MM.1S (cell line): ENCODE results near the gene NOS2.
"Not testable (repeated sequence)": the region's sequence is repeated elsewhere in the genome, so short reads cannot be mapped to it uniquely, and the experiment has no call there.

ENCODE experiments used
- DNase-seq: peaks from one replicate; pipeline ENCODE4 v3.0.0-alpha.2; 2015
- H2AFZ ChIP-seq: fragments of 300-600 bp; sonication (generic); 2 replicates; pipeline ENCODE4 v1.6.0; 2016; ENCODE audit warnings: antibody characterized with exemption, low read length
- H3F3A ChIP-seq: fragments of 300-600 bp; sonication (generic); 2 replicates; pipeline ENCODE4 v1.6.1; 2016; ENCODE audit warnings: mild to moderate bottlenecking, antibody characterized with exemption, low read length, moderate library complexity, mixed read lengths; ENCODE audit not compliant: insufficient read depth
- H3K27ac ChIP-seq: fragments of 300-600 bp; sonication (generic); 2 replicates; pipeline ENCODE4 v1.5.1; 2016; ENCODE audit warnings: mild to moderate bottlenecking, low read length
- H3K27me3 ChIP-seq: fragments of 300-600 bp; sonication (generic); replicated peaks from 2 replicates; pipeline ENCODE4 v1.6.0; 2016; ENCODE audit warnings: low read length; ENCODE audit not compliant: insufficient read depth
- H3K36me3 ChIP-seq: fragments of 300-600 bp; sonication (generic); replicated peaks from 2 replicates; pipeline ENCODE4 v1.6.1; 2016; ENCODE audit warnings: mild to moderate bottlenecking, low read length, mixed read lengths; ENCODE audit not compliant: insufficient read depth
- H3K4me1 ChIP-seq: fragments of 300-600 bp; sonication (generic); 2 replicates; pipeline ENCODE4 v1.6.1; 2016; ENCODE audit warnings: low read length, mixed read lengths
- H3K4me2 ChIP-seq: fragments of 300-600 bp; sonication (generic); 2 replicates; pipeline ENCODE4 v1.6.0; 2016; ENCODE audit warnings: low read depth, low read length
- H3K4me3 ChIP-seq: fragments of 300-600 bp; sonication (generic); 2 replicates; pipeline ENCODE4 v1.5.1; 2016; ENCODE audit warnings: low read length, mixed read lengths
- H3K79me2 ChIP-seq: fragments of 300-600 bp; sonication (generic); 2 replicates; pipeline ENCODE4 v1.6.1; 2016; ENCODE audit warnings: mixed run types, low read length, mixed read lengths
- H3K9ac ChIP-seq: fragments of 300-600 bp; sonication (generic); 2 replicates; pipeline ENCODE4 v1.6.1; 2016; ENCODE audit warnings: low read length, mixed read lengths
- H3K9me2 ChIP-seq: fragments of 300-600 bp; sonication (generic); replicated peaks from 2 replicates; pipeline ENCODE4 v1.6.1; 2016; ENCODE audit warnings: mild to moderate bottlenecking, low read length, mixed read lengths; ENCODE audit not compliant: insufficient read depth
- H3K9me3 ChIP-seq: fragments of 300-600 bp; sonication (generic); replicated peaks from 2 replicates; pipeline ENCODE4 v1.6.1; 2016; ENCODE audit warnings: mild to moderate bottlenecking, low read length, mixed read lengths; ENCODE audit not compliant: insufficient read depth
- H4K20me1 ChIP-seq: fragments of 300-600 bp; sonication (generic); 2 replicates; pipeline ENCODE4 v1.6.1; 2016; ENCODE audit warnings: mild to moderate bottlenecking, low read length, moderate library complexity, mixed read lengths; ENCODE audit not compliant: insufficient read depth
- CTCF ChIP-seq: fragments of 300-600 bp; sonication (generic); IDR thresholded peaks from 2 replicates; pipeline ENCODE4 v1.5.1; 2016; ENCODE audit warnings: antibody characterized with exemption, low read length, mixed read lengths
- EZH2 ChIP-seq: fragments of 300-600 bp; sonication (generic); optimal IDR thresholded peaks from 2 replicates; pipeline ENCODE3; 2017; ENCODE audit warnings: low read depth, mild to moderate bottlenecking, antibody characterized with exemption, low read length, mixed read lengths
- EZH2phosphoT487 ChIP-seq: fragments of 300-600 bp; sonication (generic); IDR thresholded peaks from 2 replicates; pipeline ENCODE4 v1.6.1; 2018; ENCODE audit warnings: antibody characterized with exemption, low read length

NOS2 gene

GRCh38 chr17:27755706-27756466 lies 44.4 kb downstream of the NOS2 start:
- H3K9me2 ChIP-seq: no peaks in the 10 kb centered on the region
- no peaks in the 10 kb centered on the region for H4K20me1 ChIP-seq
- no peaks in the 10 kb centered on the region; the same call in 1 of the 2 replicates for H3K27me3 ChIP-seq
- H3K36me3 ChIP-seq: no peaks in the 10 kb centered on the region
- H3K9me3 ChIP-seq: no peaks in the 10 kb centered on the region
- no peak overlapping the region for H3K9ac ChIP-seq
- H3K4me3 ChIP-seq: no peak overlapping the region
- TF ChIP-seq EZH2 (no peak), CTCF (no peak), EZH2phosphoT487 (no peak)
- H2AFZ ChIP-seq: no peak overlapping the region
- H3K4me2 ChIP-seq: no peak overlapping the region
- H3K4me1 ChIP-seq: no peaks in the 10 kb centered on the region
- no peaks in the 10 kb centered on the region for H3F3A ChIP-seq
- H3K27ac ChIP-seq: no peak overlapping the region
- H3K79me2 ChIP-seq: no peaks in the 10 kb centered on the region
- no peak for DNase-seq

- DNase-seq: no peak
- H3K4me2 ChIP-seq: no peak overlapping the region
- no peaks in the 10 kb centered on the region for H3K9me3 ChIP-seq
- no peaks in the 10 kb centered on the region for H3F3A ChIP-seq
- no peak overlapping the region for H3K9ac ChIP-seq
- no peaks in the 10 kb centered on the region; the same call in 1 of the 2 replicates for H3K27me3 ChIP-seq
- H3K4me1 ChIP-seq: no peaks in the 10 kb centered on the region
- H2AFZ ChIP-seq: no peak overlapping the region
- H3K27ac ChIP-seq: no peak overlapping the region
- H3K36me3 ChIP-seq: no peaks in the 10 kb centered on the region
- no peaks in the 10 kb centered on the region for H4K20me1 ChIP-seq
- H3K4me3 ChIP-seq: no peak overlapping the region
- TF ChIP-seq EZH2phosphoT487: no peak
- no peak for TF ChIP-seq EZH2
- no peak for TF ChIP-seq CTCF
- no peaks in the 10 kb centered on the region for H3K9me2 ChIP-seq
- H3K79me2 ChIP-seq: no peaks in the 10 kb centered on the region
Observed at GRCh38 chr17:27754549-27754948, 45.8 kb downstream of the NOS2 start.

GRCh38 chr17:27753726-27754125 lies 46.6 kb downstream of the NOS2 start:
- H3F3A ChIP-seq, H3K4me1 ChIP-seq, DNase-seq, H3K27ac ChIP-seq, H3K4me3 ChIP-seq, H3K36me3 ChIP-seq, H2AFZ ChIP-seq, H3K27me3 ChIP-seq, H3K9me3 ChIP-seq, H3K79me2 ChIP-seq, H3K9me2 ChIP-seq, H3K4me2 ChIP-seq, H4K20me1 ChIP-seq, H3K9ac ChIP-seq: not testable (repeated sequence)

- H3K36me3 ChIP-seq, H3K27me3 ChIP-seq, DNase-seq, H3K79me2 ChIP-seq, H3F3A ChIP-seq, H3K27ac ChIP-seq, H4K20me1 ChIP-seq, H2AFZ ChIP-seq, H3K9me3 ChIP-seq, H3K4me1 ChIP-seq, H3K9me2 ChIP-seq, H3K4me3 ChIP-seq, H3K9ac ChIP-seq, H3K4me2 ChIP-seq: not testable (repeated sequence)
Observed at GRCh38 chr17:27752831-27753619, 47.3 kb downstream of the NOS2 start.
